ENCODE data around the gene CHFR.
"Not testable (repeated sequence)": the region's sequence is repeated elsewhere in the genome, so short reads cannot be mapped to it uniquely, and the experiment has no call there.

CHFR gene

DNA sequence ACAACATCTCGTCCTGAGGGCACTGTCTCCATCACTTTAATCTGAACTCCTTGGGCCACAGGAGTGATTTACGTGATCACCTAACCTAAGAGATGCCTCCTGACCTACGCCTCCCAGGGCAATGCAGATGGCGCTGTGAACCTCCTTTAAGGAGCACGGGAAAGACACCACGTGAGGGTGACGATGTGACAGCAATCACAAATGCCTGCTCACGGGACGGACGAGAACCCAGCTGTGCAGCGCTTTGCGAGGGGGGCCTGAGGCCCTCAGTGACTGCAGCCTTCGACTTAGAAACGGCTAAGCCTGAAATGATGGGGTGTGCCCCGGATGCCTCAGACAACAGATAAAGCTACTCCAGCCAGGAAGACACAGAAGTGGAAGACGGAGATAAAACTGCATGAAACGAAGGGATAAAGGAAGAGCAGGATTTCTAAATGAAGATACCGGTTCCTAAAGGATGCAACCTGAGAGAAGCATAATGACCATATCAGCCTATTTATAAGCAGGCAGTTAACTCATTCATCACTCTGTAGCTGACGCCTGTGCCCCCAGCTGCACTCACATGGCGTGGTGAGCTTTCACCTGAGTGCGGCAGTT lies 44.9 kb downstream of the CHFR start:
- TF ChIP-seq, protein P1, sequence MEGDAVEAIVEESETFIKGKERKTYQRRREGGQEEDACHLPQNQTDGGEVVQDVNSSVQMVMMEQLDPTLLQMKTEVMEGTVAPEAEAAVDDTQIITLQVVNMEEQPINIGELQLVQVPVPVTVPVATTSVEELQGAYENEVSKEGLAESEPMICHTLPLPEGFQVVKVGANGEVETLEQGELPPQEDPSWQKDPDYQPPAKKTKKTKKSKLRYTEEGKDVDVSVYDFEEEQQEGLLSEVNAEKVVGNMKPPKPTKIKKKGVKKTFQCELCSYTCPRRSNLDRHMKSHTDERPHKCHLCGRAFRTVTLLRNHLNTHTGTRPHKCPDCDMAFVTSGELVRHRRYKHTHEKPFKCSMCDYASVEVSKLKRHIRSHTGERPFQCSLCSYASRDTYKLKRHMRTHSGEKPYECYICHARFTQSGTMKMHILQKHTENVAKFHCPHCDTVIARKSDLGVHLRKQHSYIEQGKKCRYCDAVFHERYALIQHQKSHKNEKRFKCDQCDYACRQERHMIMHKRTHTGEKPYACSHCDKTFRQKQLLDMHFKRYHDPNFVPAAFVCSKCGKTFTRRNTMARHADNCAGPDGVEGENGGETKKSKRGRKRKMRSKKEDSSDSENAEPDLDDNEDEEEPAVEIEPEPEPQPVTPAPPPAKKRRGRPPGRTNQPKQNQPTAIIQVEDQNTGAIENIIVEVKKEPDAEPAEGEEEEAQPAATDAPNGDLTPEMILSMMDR (conservative IDR thresholded peaks at IDR 0.05) = no peak
- H3K27ac ChIP-seq = no peak overlapping the region

DNA sequence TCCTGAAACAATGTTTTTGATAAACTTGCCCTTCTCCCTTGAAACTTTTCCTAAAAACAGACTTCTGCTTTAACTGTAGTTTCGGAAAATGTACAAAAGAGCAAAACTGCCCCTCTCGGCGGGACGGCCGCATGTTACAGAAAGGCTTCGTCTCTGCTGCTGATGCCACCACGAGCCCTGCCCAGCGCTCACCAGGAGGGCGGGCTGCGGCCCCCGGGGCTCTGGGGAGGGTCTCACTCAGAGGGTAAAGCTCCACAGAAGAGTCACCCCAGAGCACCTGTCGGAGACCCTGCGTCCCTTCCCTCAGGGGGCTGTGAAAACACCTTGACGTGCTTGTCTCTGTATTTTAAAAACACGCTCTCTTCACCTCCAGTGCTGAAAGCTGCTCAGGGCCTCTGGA lies 46.3 kb downstream of the CHFR start:
- H3K27ac ChIP-seq = no peak overlapping the region
- TF ChIP-seq, protein P1 (conservative IDR thresholded peaks at IDR 0.05) = no peak

DNA sequence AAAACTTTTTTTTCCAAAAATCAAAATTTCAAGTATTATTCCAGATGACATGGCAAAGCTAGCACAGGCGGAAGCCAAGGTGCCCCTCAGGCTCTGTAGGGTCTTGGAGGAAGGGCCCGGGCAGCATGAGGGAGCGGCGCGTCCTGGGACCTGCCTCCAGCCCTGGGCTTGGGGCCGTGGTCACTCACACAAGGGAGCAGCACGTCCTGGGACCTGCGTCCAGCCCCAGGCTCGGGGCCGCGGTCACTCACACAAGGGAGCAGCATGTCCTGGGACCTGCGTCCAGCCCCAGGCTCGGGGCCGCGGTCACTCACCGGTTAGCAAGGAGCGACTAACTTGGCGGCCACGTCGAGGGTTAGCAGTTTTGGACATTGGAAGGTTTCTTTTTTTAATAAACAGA lies 46.9 kb downstream of the CHFR start:
- TF ChIP-seq, protein P1 (conservative IDR thresholded peaks at IDR 0.05) = no peak
- H3K27ac ChIP-seq = no peak overlapping the region

DNA sequence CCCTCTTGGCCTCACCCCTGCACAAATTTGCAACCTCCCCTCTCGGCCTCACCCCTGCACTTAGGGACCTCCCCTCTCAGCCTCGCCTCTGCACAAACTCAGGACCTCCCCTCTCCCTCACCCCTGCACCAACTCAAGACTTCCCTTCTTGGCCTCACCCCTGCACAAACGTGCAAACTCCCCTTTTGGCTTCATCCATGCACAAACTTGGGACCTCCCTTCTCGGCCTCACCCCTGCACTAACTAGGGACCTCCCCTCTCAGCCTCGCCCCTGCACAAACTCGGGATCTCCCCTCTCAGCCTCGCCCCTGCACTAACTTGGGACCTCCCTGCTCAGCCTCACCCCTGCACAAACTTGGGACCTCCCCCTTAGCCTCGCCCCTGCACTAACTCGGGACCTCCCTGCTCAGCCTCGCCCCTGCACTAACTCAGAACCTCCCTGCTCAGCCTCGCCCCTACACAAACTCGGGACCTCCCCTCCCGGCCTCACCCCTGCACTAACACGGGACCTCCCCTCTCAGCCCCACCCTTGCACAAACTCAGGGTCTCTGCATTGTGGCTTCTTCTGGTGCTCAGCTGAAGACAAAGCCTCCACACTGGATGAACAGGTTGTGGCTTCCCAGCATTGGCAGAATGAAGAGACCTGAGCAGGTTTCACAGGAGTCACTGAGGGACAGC lies 47.7 kb downstream of the CHFR start:
- TF ChIP-seq, protein P1 (conservative IDR thresholded peaks at IDR 0.05) = no peak
- H3K27ac ChIP-seq = no peak overlapping the region

DNA sequence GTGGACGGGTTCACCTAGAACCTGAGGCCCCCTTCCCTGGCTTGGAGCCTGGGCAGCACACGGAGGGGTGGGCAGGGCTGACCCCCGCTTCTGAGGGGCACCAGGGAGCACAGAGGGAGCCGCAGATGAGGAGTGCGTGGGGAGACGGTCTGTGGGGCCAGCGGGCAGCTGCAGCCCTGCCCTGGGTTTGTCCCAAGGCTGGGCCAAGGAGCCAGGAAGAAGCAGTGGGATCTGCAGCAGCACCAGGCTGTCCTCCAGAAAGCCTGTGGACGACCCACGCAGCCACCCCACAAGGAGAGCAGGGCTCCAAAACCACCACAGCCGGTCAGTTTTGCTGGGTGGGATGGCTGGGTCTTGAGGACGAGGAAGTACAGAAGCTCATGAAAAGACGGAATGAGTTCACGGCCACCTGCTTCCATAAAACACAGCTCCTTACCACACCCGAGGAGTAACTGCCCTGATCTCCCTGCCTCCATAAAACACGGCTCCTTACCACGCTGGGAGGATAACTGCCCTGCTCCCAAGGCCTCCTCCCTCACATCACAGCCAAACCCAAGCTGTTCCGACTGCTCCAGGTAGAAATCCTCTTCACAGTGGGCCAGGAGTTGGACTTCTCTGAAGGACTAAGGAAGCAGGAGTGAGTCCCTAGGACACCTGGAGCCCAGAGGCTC lies 48.9 kb downstream of the CHFR start:
- no peak overlapping the region for H3K27ac ChIP-seq
- TF ChIP-seq, protein P1 (conservative IDR thresholded peaks at IDR 0.05) = no peak

DNA sequence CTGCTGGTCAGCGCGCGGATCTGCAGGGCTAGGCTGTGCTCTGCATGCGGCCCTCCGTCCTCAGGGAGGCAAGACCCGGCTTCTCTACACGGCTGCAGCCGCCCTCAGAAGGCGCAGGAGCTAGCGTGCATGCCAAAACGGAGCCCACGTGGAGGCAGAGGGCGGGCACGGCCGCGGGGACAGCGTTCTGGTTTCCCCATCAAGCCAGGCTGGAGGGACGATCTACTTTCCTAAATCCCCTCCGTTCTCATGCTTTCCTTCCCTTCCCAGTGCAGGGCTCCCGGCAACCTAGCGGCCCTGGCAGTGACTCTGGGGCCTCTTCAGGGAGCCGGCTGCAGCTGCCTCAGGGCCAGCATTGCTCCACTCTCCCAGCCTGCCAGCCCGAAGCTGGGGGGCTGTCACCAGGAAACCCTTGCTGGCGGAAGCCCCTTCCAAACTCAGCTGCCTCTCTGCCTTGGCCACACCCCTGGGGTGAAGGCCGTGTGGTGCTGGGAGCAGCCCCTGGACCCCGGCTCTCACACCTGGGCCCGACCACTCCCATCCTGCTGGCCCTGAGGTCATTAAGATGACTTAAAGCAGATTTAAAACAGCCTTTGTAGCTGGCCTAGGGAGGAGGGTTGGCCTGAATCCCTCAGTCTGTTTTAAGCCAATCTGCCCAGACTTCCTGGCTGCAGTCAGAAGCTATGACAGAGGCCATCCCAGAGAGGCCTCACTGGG lies 49.6 kb downstream of the CHFR start:
- TF ChIP-seq, protein P1 (conservative IDR thresholded peaks at IDR 0.05) = no peak
- H3K27ac ChIP-seq = no peak overlapping the region

DNA sequence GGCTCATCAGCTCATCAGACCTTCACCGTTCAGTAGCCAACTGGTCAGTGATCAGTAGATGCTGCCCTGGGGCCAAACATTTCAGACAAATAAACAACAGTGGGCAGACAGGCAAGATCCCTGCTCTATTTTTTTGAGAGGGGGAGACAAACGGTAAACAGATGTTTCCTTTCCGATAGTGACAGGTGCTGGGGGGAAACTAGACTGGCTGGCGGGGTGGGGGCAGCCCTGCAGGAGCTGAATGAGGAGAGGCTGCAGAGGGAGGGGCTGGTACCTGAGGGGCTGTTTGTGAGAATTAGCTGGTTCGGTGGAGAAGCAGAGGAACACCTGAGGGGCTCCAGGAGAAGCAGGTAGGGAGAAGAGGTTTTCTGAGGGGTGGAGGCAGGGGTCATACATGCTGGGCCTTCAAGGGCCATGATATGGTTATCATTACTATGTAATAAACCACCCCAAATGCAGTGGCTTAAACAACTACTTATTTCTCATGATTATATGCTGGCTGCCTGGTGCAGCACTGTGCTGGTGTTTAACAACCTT lies 50.5 kb downstream of the CHFR start:
- TF ChIP-seq, protein P1 (conservative IDR thresholded peaks at IDR 0.05) = no peak
- H3K27ac ChIP-seq = no peak overlapping the region

DNA sequence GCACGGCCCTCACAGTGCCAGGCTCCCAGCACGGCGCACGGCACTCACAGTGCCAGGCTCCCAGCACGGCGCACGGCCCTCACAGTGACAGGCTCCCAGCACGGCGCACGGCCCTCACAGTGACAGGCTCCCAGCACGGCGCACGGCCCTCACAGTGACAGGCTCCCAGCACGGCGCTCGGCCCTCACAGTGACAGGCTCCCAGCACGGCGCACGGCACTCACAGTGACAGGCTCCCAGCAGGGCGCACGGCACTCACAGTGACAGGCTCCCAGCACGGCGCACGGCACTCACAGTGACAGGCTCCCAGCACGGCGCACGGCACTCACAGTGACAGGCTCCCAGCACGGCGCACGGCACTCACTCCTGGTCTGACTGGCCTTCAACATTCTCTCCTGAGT lies 51.2 kb downstream of the CHFR start:
- H3K27ac ChIP-seq = not testable (repeated sequence)

Data from VCaP (cell line).